ENCODE results near the gene RASSF8. TPM values are rescaled to one million over a fixed set of nuclear protein-coding genes. Genes with fewer than 3 reads are reported as not detected.

The RASSF8 gene
- total and polyA plus RNA-seq, 2 of the 8 experiments (the other 6 are each of a cell fraction or from before 2014, with no cell fraction given) = 6.4 to 46.7 TPM

GRCh38 chr12:26046203-26046602 lies 87.7 kb downstream of the RASSF8 start (continued):
- no peak for TF ChIP-seq ASH2L (IDR thresholded peaks at IDR 0.05; ENCODE audit: low read length)
- no peak for TF ChIP-seq CEBPB (IDR thresholded peaks at IDR 0.05; ENCODE audit: low read depth, low read length)
- TF ChIP-seq E2F6 (IDR thresholded peaks at IDR 0.05) = no peak
- TF ChIP-seq JUND (IDR thresholded peaks at IDR 0.05; ENCODE audit: low read length) = no peak
